ENCODE data around the gene PTPN14. TPM values are rescaled to one million over a fixed set of nuclear protein-coding genes. Genes with fewer than 3 reads are reported as not detected.
"Not testable (repeated sequence)": the region's sequence is repeated elsewhere in the genome, so short reads cannot be mapped to it uniquely, and the experiment has no call there.

Gene PTPN14
- polyA plus RNA-seq, 3 donors from 2014 or later, result 0.04 TPM; not detected in 2

DNA sequence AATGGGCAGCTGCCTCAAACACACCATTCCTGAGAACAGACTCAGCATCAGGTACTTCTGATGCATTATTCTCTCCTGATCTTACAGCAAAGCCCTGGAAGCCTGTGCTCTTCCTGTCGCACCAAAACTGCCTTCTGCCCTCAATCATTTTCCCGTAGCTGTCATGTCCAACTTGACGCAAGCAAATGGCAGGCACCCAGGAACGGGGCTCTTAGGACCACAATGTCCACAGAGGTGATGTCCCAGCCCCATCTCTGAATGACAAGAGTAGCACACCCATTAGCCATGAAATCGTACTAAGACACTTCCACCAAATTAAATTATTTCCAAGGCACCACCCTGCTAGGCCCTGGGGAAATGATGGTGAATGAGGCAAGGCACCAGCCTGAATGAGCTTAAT, 47.1 kb downstream of the PTPN14 start:
- no peak for DNase-seq
- Mint-ChIP-seq H3K36me3 (no peaks in the 10 kb centered on the region), H3K4me1 (no peaks in the 10 kb centered on the region), H3K4me3 (no peak overlapping the region), H3K27ac (no peak overlapping the region), H3K9me3 (no peaks in the 10 kb centered on the region), H3K27me3 (ENCODE audit: low read depth in 3 of 3) (peaks cover 2 to 11% (median 5%) of the 10 kb centered on the region in 3 donors)

DNA sequence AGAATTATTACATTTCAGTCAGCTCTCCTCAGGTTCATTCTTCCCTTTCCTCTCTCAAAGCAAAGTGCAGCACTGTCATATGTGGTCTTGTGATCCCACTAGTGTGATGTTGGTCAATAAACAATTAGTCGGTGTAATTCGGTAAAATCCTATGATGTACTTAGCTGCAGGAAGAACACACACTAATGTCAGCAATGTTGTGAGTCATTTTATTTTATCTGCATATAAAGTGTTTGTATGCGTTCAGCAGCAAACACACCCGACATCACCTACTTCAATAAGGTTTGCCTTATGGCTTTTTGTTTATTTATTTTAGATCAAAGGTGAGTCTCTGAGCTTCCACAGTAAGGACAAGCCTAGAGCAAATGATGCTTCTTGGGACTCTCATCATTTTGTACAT, 47.8 kb downstream of the PTPN14 start:
- Mint-ChIP-seq H3K9me3 (no peaks in the 10 kb centered on the region), H3K27me3 (ENCODE audit: low read depth in 3 of 3) (peaks cover 2 to 11% (median 5%) of the 10 kb centered on the region in 3 donors), H3K4me3 (no peak overlapping the region), H3K27ac (no peak overlapping the region), H3K36me3 (no peaks in the 10 kb centered on the region), H3K4me1 (no peaks in the 10 kb centered on the region)
- no peak for DNase-seq

DNA sequence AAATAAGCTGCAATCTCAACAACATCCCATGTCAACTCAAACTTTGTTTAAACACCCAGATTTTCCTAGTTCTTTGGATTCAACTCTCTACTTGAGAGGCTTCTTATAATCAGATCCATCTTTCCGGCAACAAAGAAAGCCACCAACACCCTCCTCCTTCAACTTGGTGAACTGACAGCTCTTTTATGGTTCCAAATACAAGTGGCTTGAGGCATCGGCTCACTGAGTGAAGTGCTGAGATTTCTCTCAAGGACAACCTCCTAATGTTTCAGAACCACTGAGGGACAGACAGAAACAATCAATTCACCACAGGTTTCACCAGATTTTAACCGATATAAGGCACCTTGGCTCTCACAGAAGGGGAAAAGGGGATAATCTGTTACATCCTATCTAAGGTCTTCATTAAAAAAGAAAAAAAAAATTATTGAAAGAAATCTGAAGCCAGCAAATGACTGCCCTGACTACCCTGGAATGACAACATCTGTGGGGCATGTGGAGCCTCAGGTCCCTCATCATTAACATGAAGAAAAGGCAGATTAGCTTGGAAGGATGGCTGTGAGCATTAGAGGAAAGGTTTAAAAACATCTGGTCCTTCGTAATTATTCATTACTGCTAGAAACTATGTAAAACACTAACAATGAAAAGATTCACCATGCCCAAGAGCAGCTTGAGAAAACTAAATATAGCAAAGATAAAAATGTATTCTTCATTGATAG, 50.9 kb downstream of the PTPN14 start:
- H3K27ac Mint-ChIP-seq, result no peak overlapping the region
- H3K9me3 Mint-ChIP-seq, result no peaks in the 10 kb centered on the region
- no peaks in the 10 kb centered on the region for H3K36me3 Mint-ChIP-seq
- H3K4me1 Mint-ChIP-seq, result no peaks in the 10 kb centered on the region
- no peak for DNase-seq
- H3K27me3 Mint-ChIP-seq (ENCODE audit: low read depth in 3 of 3), result peaks cover 2 to 13% (median 2%) of the 10 kb centered on the region in 3 donors
- H3K4me3 Mint-ChIP-seq, result no peak overlapping the region

DNA sequence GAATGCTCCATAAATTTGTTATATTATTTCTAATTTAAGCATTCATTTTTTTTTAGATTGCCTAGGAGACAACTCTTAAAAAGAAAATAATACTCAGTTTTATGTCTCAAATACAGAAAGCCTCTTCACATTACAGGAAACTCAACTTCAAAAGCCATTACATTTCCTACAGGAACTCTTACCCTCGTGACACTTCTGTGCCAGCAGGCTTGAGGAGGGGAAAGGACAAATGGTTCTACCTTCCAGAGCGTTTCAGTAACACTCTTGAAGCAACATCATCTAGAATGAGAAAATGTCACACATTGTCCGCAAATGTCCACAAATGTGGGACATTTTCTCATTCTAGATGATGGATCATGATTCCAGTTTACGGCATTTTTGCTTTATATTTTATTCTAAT, 51.7 kb downstream of the PTPN14 start:
- Mint-ChIP-seq H3K36me3 (no peaks in the 10 kb centered on the region), H3K9me3 (no peaks in the 10 kb centered on the region), H3K27me3 (ENCODE audit: low read depth in 3 of 3) (peaks cover 2 to 12% (median 2%) of the 10 kb centered on the region in 3 donors), H3K4me3 (no peak overlapping the region), H3K4me1 (no peaks in the 10 kb centered on the region), H3K27ac (no peak overlapping the region)
- DNase-seq, result no peak

DNA sequence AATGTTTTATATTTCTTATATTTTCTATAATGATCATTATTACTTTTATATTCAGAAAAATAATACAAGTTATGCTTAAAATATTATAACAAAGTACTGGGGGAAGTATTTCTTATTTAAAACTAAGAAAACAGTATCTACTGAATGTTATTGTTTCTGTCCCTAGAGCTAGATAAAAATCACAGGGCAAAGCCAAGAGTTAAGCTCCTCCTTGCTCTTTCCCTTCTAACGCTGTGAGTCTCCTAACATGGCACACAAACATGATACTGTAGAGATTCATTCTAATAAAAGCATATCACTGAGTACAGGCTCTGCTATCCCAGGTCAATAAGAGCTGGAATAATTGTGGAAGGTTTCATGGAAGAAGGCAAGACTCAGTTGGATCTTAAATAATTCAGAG, 53.4 kb downstream of the PTPN14 start:
- Mint-ChIP-seq H3K4me3 (no peak overlapping the region), H3K36me3 (no peaks in the 10 kb centered on the region), H3K4me1 (no peaks in the 10 kb centered on the region), H3K27ac (no peak overlapping the region), H3K27me3 (ENCODE audit: low read depth in 3 of 3) (peaks cover 1 to 7% (median 3%) of the 10 kb centered on the region in 3 donors), H3K9me3 (no peaks in the 10 kb centered on the region)
- DNase-seq, result no peak

DNA sequence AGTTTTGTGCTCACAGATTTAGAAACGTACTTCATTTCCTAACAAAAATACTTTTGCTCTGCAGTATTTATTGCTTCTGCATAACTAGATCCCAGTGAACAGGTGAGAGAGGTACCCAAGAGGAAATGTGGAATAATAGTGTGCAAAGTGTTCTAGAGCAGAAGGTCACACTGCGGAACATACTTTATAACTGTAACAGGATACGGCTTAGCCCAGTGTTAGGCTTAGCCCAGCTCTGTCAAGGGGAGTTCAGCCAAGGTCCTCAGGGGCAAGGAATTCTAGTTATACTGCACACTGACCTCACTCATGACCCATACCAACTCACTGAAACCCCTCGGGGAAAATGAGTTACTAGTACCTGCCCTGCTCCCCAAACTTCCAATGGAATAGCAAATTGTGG, 55.3 kb downstream of the PTPN14 start:
- H3K27me3 Mint-ChIP-seq (ENCODE audit: low read depth in 3 of 3), result peaks cover 3 to 5% (median 4%) of the 10 kb centered on the region in 3 donors
- H3K27ac Mint-ChIP-seq, result no peak overlapping the region

DNA sequence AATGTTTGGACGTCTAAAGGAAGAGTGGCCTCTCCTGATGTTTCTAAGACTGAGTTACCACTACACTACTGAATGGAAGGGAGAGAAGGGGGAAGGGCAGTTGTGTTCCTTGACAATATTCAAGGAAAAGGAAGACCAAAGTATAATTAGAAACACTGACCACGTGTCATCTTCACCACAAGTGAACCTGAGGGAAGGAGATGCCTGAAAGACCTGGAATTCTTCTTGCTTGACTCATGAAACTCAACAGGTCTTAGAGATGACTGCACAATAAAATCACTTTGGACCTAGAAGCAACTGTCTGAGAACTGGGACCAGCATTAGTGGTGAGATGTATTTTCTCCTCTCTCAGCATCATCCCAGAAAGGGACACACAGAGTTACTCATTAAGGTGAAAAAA, 56.7 kb downstream of the PTPN14 start:
- no peaks in the 10 kb centered on the region for H3K4me1 Mint-ChIP-seq
- H3K36me3 Mint-ChIP-seq, result no peaks in the 10 kb centered on the region
- H3K9me3 Mint-ChIP-seq, result no peaks in the 10 kb centered on the region
- no peak for DNase-seq
- no peak overlapping the region for H3K27ac Mint-ChIP-seq
- no peak overlapping the region for H3K4me3 Mint-ChIP-seq
- peaks cover 4 to 5% (median 4%) of the 10 kb centered on the region in 3 donors for H3K27me3 Mint-ChIP-seq (ENCODE audit: low read depth in 3 of 3)

More for the DNA sequence above, 55.3 kb downstream of the PTPN14 start:
- H3K4me1 Mint-ChIP-seq, result no peaks in the 10 kb centered on the region
- H3K4me3 Mint-ChIP-seq, result no peak overlapping the region
- H3K36me3 Mint-ChIP-seq, result no peaks in the 10 kb centered on the region
- H3K9me3 Mint-ChIP-seq, result no peaks in the 10 kb centered on the region
- DNase-seq, result no peak

DNA sequence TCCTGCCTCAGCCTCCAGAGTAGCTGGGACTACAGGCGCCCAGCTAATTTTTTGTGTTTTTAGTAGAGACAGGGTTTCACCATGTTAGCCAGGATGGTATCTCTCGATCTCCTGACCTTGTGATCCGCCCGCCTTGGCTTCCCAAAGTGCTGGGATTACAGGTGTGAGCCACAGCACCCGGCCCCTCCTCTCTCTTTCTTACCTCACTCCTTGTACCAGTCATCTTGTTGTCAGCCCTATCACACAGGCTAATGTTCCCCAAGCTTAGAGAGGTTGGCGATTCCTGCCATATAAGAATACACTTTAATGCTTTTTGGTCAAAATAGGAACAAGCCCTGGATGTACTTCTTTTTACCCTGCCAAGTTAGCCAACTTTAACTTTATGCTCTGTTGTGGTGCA, 57.2 kb downstream of the PTPN14 start:
- DNase-seq; H3K36me3 Mint-ChIP-seq; H3K4me3 Mint-ChIP-seq; H3K4me1 Mint-ChIP-seq; H3K27ac Mint-ChIP-seq; H3K27me3 Mint-ChIP-seq (ENCODE audit: low read depth in 3 of 3); H3K9me3 Mint-ChIP-seq: not testable (repeated sequence)

DNA sequence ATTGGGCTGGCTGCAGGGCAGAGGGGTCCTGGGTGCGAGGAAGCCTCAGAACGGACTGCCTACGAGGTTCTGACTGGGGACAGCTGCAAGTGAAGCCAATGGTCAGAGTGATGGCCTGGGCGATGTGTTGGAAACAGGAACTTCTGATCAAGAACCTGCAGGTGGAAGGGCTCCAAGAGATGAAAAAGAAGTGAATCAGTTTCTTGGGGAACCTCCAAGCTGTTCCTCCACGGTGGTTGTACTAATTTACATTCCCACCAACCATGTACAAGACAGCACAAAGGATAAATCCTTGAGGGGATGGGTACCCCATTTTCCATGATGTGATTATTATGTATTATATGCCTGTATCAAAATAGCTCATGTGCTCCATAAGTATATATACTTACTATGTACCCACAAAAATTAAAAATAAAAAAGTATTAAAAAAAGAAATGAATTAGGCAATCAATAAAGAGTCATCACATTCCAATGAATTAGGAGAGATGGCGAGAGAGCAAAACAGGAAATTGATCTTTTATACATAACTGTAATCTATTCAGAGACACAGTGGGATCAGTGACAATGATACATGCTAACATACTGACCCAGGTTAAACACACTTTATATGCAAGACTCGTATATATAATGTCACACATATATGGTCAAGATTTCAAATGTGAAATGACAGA, 58.1 kb downstream of the PTPN14 start:
- Mint-ChIP-seq H3K9me3 (no peaks in the 10 kb centered on the region), H3K4me1 (no peaks in the 10 kb centered on the region), H3K4me3 (no peak overlapping the region), H3K27ac (no peak overlapping the region), H3K27me3 (ENCODE audit: low read depth in 3 of 3) (peaks cover 4 to 6% (median 4%) of the 10 kb centered on the region in 3 donors), H3K36me3 (no peaks in the 10 kb centered on the region)
- no peak for DNase-seq

DNA sequence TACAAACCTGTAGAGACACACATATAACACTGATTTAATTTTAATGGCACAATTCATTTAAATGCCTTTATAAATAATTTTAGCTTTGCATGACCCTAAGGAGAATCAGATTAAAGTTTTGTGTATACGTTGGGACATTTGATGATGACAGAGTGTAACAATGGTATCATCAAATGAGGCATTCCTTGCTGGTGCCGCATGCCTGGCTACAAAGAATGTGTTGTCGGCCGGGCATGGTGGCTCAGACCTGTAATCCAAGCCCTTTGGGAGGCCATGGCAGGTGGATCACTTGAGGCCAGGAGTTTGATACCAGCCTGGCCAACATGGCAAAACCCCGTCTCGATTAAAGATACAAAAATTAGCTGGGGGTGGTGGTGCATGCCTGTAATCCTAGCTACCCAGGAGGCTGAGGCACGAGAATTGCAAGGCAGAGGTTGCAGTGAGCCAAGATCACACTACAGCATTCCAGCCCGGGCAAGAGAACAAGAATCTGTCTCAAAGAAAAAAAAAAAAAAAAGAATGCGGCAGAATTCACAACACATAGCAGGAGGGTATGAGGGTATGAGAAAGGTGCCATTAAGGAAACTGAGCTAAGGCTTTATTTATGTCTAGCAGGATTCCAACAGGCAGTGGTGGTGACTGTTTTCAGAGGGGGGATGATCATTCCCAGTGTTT, 58.9 kb downstream of the PTPN14 start:
- DNase-seq, result no peak
- no peaks in the 10 kb centered on the region for H3K9me3 Mint-ChIP-seq
- no peak overlapping the region for H3K4me3 Mint-ChIP-seq
- no peaks in the 10 kb centered on the region for H3K36me3 Mint-ChIP-seq
- H3K4me1 Mint-ChIP-seq, result no peaks in the 10 kb centered on the region
- peaks cover 4 to 5% (median 4%) of the 10 kb centered on the region in 3 donors for H3K27me3 Mint-ChIP-seq (ENCODE audit: low read depth in 3 of 3)
- H3K27ac Mint-ChIP-seq, result no peak overlapping the region

DNA sequence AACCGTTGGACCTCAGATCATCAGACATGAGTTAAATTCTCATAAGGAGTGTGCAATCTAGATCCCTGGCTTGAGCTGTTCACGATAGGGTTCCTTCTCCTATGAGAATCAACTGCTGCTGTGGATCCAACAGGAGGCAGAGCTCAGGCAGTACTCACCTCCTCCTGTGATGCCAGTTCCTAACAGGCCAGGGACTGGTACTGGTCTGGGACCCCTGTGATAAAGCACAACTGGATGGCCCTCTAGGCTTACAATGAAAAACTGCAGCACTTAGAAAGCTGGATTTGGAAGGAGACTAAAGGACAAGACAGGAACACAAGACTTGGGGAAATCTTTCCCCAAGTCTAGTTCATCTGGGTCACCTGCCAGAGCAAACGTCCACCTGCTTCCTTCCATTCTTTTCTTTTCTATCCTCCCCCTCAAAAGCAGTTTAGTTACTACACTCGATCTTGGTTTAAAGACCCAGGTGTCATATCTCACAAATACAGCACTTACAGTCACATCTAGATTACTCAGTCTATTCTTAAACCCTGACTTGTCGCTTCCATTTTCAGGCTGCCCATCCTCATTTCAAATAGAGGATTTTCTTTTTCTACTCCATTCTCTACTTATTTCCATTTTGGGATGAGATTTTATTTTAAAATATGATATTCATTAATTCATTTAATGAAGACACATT, 59.8 kb downstream of the PTPN14 start:
- H3K36me3 Mint-ChIP-seq, result no peaks in the 10 kb centered on the region
- H3K9me3 Mint-ChIP-seq, result no peaks in the 10 kb centered on the region
- peaks cover 3 to 4% (median 4%) of the 10 kb centered on the region in 3 donors for H3K27me3 Mint-ChIP-seq (ENCODE audit: low read depth in 3 of 3)
- DNase-seq, result no peak
- H3K4me1 Mint-ChIP-seq, result no peaks in the 10 kb centered on the region
- no peak overlapping the region for H3K27ac Mint-ChIP-seq
- no peak overlapping the region for H3K4me3 Mint-ChIP-seq

DNA sequence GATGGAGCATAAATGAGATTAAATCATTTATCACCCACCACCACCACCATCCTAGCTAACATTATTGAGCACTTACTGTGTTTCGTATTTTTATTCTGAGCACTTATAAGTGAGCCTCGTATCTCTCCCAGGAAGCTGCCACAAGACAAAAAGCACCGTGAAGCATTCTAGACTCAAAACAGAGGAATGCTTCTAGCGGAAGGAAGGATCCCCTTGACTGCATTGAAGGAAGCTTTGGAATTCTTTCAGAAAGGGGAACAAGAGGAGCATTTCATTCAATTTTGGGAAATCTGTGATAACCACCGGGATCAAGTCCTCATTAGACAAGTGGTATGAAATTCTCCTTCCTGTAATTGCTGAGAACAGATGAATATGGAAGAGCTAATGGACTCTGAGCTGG, 66.3 kb downstream of the PTPN14 start:
- DNase-seq, result no peak
- no peak overlapping the region for H3K27ac Mint-ChIP-seq
- peaks cover 0 to 12% (median 4%) of the 10 kb centered on the region in 3 donors for H3K27me3 Mint-ChIP-seq (ENCODE audit: low read depth in 3 of 3)
- no peaks in the 10 kb centered on the region for H3K36me3 Mint-ChIP-seq
- H3K9me3 Mint-ChIP-seq, result no peaks in the 10 kb centered on the region
- H3K4me1 Mint-ChIP-seq, result no peaks in the 10 kb centered on the region
- H3K4me3 Mint-ChIP-seq, result no peak overlapping the region

DNA sequence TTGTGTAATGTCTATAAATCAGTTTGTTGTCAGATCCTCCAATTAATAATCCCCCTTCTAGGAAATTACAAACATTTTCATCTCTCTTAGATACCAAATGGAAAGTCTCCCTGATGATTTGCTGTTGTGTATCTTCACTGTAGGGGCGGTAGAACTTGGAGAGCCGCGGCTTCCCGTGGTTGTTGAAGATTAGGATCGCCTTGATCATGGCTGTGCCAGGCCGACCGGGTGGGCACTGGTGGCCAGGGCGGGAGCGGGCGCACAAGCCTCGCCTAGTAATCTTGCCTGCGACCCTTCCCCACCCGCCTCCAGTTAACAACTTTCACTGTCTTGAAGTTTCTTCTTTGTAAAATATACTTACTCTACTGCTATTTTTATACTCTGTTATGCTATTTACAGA, 68.2 kb downstream of the PTPN14 start:
- not testable (repeated sequence) for H3K4me3 Mint-ChIP-seq, H3K9me3 Mint-ChIP-seq, DNase-seq, H3K36me3 Mint-ChIP-seq, H3K27ac Mint-ChIP-seq, H3K4me1 Mint-ChIP-seq
- H3K27me3 Mint-ChIP-seq (ENCODE audit: low read depth in 3 of 3), result peaks cover 0 to 10% (median 4%) of the 10 kb centered on the region in 3 donors
